Loucy (cell line): ENCODE data around the gene HOXC4.

Experiments
- H2AFZ ChIP-seq: fragments of 200-600 bp; sonication (generic); 2 replicates; pipeline ENCODE4 v1.6.0; 2016; ENCODE audit warnings: antibody characterized with exemption, mild to moderate bottlenecking, low read length, moderate library complexity
- H3F3A ChIP-seq: fragments of 200-600 bp; 2 replicates; pipeline ENCODE4 v1.6.0; 2016; ENCODE audit warnings: antibody characterized with exemption, low read depth, mild to moderate bottlenecking
- H3K27me3 ChIP-seq: fragments of 200-600 bp; sonication (generic); 2 replicates; pipeline ENCODE4 v1.6.1; 2014; ENCODE audit warnings: low read length, mild to moderate bottlenecking; ENCODE audit not compliant: insufficient read depth, poor library complexity, severe bottlenecking
- H3K36me3 ChIP-seq: fragments of 200-600 bp; sonication (generic); 2 replicates; pipeline ENCODE4 v1.6.1; 2016; ENCODE audit warnings: low read length; ENCODE audit not compliant: insufficient read depth
- H3K4me1 ChIP-seq: fragments of 200-600 bp; sonication (generic); 2 replicates; pipeline ENCODE4 v1.5.1; 2014; ENCODE audit warnings: low read length, mild to moderate bottlenecking; ENCODE audit not compliant: insufficient read depth, poor library complexity, severe bottlenecking
- H3K4me2 ChIP-seq: fragments of 200-600 bp; sonication (generic); 2 replicates; pipeline ENCODE4 v1.6.0; 2014; ENCODE audit warnings: antibody characterized with exemption, low read length, low read depth, mild to moderate bottlenecking; ENCODE audit not compliant: poor library complexity, severe bottlenecking
- H3K4me3 ChIP-seq: fragments of 200-600 bp; sonication (generic); 2 replicates; pipeline ENCODE4 v1.5.1; 2014; ENCODE audit warnings: low read length, mild to moderate bottlenecking, mixed read lengths; ENCODE audit not compliant: poor library complexity, severe bottlenecking
- H3K79me2 ChIP-seq: fragments of 200-600 bp; sonication (generic); 2 replicates; pipeline ENCODE4 v1.6.1; 2014; ENCODE audit warnings: low read length; ENCODE audit not compliant: insufficient read depth
- H3K9ac ChIP-seq: fragments of 200-600 bp; sonication (generic); 2 replicates; pipeline ENCODE4 v1.6.0; 2014; ENCODE audit warnings: mild to moderate bottlenecking, low read depth, low read length, moderate library complexity; ENCODE audit not compliant: poor library complexity, severe bottlenecking
- H3K9me2 ChIP-seq: fragments of 200-600 bp; sonication (generic); replicated peaks from 2 replicates; pipeline ENCODE4 v1.6.1; 2016; ENCODE audit warnings: low read depth, low read length, mixed read lengths
- H3K9me3 ChIP-seq: fragments of 200-600 bp; sonication (generic); 2 replicates; pipeline ENCODE4 v1.6.1; 2014; ENCODE audit warnings: mild to moderate bottlenecking, antibody characterized with exemption, low read length, low read depth; ENCODE audit not compliant: insufficient read depth
- H4K20me1 ChIP-seq: fragments of 200-600 bp; sonication (generic); 2 replicates; pipeline ENCODE4 v1.6.0; 2014; ENCODE audit warnings: antibody characterized with exemption, low read length, mild to moderate bottlenecking; ENCODE audit not compliant: insufficient read depth, poor library complexity, severe bottlenecking
- EZH2phosphoT487 ChIP-seq: fragments of 200-600 bp; IDR thresholded peaks from 2 replicates; pipeline ENCODE4 v1.6.1; 2018; ENCODE audit warnings: antibody characterized with exemption, mild to moderate bottlenecking, moderate library complexity, borderline replicate concordance
- TF ChIP-seq, protein P1 (sequence below): fragments of 200-600 bp; sonication (generic); conservative IDR thresholded peaks from 2 replicates; pipeline ENCODE4 v1.5.1; 2014; ENCODE audit warnings: mild to moderate bottlenecking, antibody characterized with exemption, low read length

HOXC4 gene

GRCh38 chr12:54005531-54005852 is 48.1 kb upstream of the HOXC4 start:
- Histone ChIP-seq H3K9me2 (no peaks in the 10 kb centered on the region), H3K9ac (no peak overlapping the region), H3K36me3 (no peaks in the 10 kb centered on the region), H3K9me3 (no peaks in the 10 kb centered on the region), H3K27me3 (no peaks in the 10 kb centered on the region), H3F3A (no peaks in the 10 kb centered on the region), H2AFZ (no peak overlapping the region), H3K79me2 (no peaks in the 10 kb centered on the region), H4K20me1 (no peaks in the 10 kb centered on the region), H3K4me3 (no peak overlapping the region), H3K4me1 (peaks cover 4% of the 10 kb centered on the region), H3K4me2 (no peak overlapping the region)
- TF ChIP-seq, protein P1, sequence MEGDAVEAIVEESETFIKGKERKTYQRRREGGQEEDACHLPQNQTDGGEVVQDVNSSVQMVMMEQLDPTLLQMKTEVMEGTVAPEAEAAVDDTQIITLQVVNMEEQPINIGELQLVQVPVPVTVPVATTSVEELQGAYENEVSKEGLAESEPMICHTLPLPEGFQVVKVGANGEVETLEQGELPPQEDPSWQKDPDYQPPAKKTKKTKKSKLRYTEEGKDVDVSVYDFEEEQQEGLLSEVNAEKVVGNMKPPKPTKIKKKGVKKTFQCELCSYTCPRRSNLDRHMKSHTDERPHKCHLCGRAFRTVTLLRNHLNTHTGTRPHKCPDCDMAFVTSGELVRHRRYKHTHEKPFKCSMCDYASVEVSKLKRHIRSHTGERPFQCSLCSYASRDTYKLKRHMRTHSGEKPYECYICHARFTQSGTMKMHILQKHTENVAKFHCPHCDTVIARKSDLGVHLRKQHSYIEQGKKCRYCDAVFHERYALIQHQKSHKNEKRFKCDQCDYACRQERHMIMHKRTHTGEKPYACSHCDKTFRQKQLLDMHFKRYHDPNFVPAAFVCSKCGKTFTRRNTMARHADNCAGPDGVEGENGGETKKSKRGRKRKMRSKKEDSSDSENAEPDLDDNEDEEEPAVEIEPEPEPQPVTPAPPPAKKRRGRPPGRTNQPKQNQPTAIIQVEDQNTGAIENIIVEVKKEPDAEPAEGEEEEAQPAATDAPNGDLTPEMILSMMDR, result no peak
- no peak for TF ChIP-seq EZH2phosphoT487

- Histone ChIP-seq H2AFZ (no peak overlapping the region), H3K27me3 (no peaks in the 10 kb centered on the region), H3K9me3 (no peaks in the 10 kb centered on the region), H3F3A (no peaks in the 10 kb centered on the region), H3K36me3 (no peaks in the 10 kb centered on the region), H3K79me2 (no peaks in the 10 kb centered on the region), H3K9ac (no peak overlapping the region), H3K4me1 (peaks cover 9% of the 10 kb centered on the region), H4K20me1 (no peaks in the 10 kb centered on the region), H3K4me3 (no peak overlapping the region), H3K4me2 (peak overlapping the region; percentile 43), H3K9me2 (no peaks in the 10 kb centered on the region)
- no peak for TF ChIP-seq EZH2phosphoT487
- TF ChIP-seq, protein P1, result peak; percentile 93
These were observed 47.6 kb upstream of the HOXC4 start for GRCh38 chr12:54005853-54006558.

- Histone ChIP-seq H3K9ac (no peak overlapping the region), H2AFZ (no peak overlapping the region), H3K27me3 (no peaks in the 10 kb centered on the region), H3K4me3 (no peak overlapping the region), H3K4me2 (peak overlapping the region; percentile 43), H3K9me3 (no peaks in the 10 kb centered on the region), H3K9me2 (no peaks in the 10 kb centered on the region), H3K4me1 (peaks cover 16% of the 10 kb centered on the region), H4K20me1 (no peaks in the 10 kb centered on the region), H3K79me2 (no peaks in the 10 kb centered on the region), H3K36me3 (no peaks in the 10 kb centered on the region), H3F3A (no peaks in the 10 kb centered on the region)
- TF ChIP-seq, protein P1, result no peak
- no peak for TF ChIP-seq EZH2phosphoT487
These were observed 46.9 kb upstream of the HOXC4 start for GRCh38 chr12:54006559-54007220.
